Testis (tissue), 2 donors: ENCODE data around the gene ARHGAP5.

ENCODE experiments used
- CTCF ChIP-seq, 3 experiments: fragments of 450-650 bp in 2 of 3; fragments of 200-600 bp in 1 of 3; sonication (generic) in 1 of 3; IDR thresholded peaks; one replicate each; pipeline ENCODE4 v1.5.1; 2016 to 2019; ENCODE audit warnings: antibody characterized with exemption in 3 of 3, mild to moderate bottlenecking in 2 of 3, moderate library complexity in 1 of 3
- POLR2A ChIP-seq: fragments of 450-650 bp; IDR thresholded peaks from one replicate; pipeline ENCODE4 v1.6.1; 2017; ENCODE audit warnings: antibody characterized with exemption, mild to moderate bottlenecking, moderate library complexity

GRCh38 chr14:32171469-32171868 is 94.4 kb downstream of the ARHGAP5 start:
- no peak for TF ChIP-seq CTCF (IDR thresholded peaks at IDR 0.05)
- no peak for TF ChIP-seq POLR2A
